Left hindlimb (tissue), 1 donor: ENCODE data around the gene IL3.
A peak's percentile ranks its signal among the peaks of the same experiment; 100 is the strongest.
"Not testable (repeated sequence)": the region's sequence is repeated elsewhere in the genome, so short reads cannot be mapped to it uniquely, and the experiment has no call there.

Experiments used
- DNase-seq: peaks from one replicate; pipeline ENCODE4 v3.0.0-alpha.2; 2018

Gene IL3

GRCh38 chr5:132095424-132095972 lies 35.0 kb downstream of the IL3 start:
- no peak for DNase-seq

GRCh38 chr5:132096904-132097303 lies 36.4 kb downstream of the IL3 start:
- no peak for DNase-seq

DNA sequence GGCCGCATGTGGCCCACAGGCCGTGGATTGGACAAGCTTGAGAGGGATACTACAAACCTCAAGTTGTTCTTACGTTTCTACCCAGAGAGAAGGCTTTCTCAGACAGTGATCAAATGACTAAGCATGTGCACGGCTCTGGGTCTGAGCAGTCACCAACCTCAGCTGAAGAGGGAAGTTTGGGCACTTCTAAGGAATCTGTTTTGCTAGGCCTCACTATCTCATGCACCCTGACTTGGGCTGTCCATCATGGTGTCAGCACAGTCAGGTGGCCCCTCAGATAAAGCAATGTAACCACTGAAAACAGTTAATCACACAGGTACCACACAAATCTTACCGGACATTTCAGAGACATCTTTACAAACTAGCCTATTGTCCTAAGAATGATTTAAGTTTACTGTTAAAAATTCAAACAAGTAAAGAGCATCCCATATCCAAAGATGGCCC lies 37.7 kb downstream of the IL3 start:
- no peak for DNase-seq

GRCh38 chr5:132098621-132099020 lies 38.2 kb downstream of the IL3 start:
- DNase-seq, result no peak

DNA sequence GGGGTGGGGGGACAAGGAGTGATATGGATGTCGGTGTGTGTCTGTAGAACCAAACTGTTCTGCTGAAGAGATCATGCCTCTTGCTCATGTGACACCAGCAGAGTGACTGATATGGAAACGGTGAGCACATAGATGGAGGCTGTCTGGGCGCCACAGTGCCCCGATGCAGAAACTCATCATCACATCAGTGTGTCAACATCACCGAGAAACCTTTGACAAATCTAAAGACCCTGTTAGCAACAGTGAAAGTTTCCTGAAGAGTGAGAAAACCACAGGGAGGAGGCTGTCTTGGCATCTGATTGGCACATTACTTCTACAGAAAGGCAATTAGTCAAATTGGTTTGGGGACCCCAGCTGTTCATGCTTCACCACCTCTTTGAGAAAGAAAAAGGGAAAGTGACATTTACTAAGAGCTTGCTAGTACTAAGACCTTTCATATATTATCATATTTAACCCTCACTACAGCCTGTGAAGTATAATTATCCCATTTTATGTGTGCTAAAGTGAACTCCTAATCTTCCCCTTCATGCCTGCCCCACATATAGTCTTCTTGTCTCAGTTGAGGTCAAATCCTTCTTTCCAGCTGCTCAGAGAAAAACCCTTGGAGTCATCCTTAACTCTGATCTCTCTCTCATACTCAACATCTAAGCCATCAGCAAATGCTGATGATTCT lies 38.8 kb downstream of the IL3 start:
- DNase-seq, result no peak

DNA sequence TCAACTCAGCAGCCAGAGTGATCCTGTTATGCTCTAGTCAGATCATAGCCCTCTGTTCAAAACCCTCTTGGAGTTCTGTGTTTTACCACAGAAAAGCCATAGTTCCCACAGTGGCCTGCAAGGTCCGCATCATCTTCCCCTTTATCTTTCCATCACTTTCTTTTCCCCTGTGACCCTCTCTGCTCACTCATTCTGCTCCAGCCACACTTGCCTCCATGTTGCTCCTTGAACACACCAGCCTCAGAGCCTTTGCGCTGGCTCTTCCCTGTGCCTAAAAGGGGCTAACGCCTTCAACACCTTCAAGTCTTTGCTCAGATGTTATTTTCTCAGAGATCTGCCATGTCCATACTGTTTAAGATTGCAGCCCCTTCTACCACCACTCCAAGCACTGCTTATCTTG lies 39.5 kb downstream of the IL3 start:
- no peak for DNase-seq

- no peak for DNase-seq
Observed at GRCh38 chr5:132100672-132101261, 40.3 kb downstream of the IL3 start.

DNA sequence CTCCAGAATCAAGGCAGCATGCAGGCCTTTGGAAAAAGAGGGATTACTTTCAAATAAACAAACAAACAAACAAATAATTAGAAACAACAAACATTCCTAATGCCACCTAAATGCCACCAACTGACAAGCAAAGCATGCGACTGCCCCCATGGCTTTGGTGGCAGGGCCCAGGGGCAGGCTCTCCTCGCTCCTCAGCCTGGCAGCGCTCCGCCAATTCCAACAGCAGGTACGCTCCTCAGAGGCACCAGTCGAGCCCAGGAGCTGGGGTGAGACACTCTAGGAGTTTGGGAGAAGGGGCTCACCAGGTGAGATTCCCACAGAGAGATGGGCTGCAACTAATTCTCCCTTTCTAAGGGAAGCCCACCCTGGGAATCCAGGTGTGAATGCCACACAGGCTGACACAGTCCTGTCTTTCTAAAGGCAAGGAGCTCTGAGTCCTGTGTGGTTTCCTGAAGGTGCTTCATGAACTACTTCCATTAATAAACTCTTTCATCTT lies 41.0 kb downstream of the IL3 start:
- DNase-seq, result no peak

DNA sequence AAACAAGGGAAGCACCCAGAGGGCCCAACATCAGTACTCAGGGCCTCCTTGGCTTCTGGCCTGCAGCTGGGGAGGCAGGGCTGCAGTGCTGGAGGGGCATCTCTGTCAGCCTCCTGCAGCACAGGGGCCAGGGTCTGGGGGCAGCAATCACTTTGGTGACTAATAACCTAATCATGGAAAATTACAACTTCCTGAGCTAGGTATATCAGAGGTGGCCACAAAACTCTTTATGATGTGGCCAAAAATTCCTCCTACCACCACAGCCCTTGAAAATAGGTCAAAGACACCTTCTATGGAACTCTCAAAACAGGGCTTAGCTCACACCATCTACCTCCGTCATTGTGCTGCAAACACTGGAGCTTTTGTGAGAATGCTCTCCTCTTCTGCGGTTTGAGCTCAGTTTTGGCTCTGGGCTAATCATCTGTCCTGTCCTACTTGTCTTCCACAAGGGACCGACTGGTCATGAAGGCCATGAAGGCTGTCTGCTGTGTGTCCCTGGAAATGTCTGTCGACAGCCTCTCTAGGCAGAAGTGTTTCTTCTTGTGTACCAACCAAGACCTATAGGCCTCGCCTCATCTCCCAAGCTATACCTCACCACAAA lies 41.7 kb downstream of the IL3 start:
- DNase-seq, result no peak

DNA sequence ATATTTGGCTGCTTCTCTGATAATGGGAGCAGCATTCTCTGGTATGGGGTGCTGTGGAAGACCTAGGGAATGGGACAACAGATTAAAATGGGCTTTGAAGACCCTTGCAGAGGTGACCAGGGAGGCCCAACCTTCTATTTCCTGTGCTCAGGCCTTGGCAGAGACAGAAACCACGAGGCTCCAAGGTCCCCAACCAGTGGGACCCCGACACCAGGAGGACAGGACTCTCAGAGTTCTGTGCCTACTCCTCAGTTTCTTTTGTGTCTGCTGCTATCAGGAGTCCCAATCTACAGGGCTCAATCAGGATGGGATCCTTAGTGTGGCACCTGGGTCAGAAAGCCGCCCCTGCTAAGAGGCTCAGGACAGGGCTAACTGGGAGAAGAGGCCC lies 42.5 kb downstream of the IL3 start:
- DNase-seq, result no peak

- peak; percentile 61 for DNase-seq
Observed at GRCh38 chr5:132103332-132103951, 43.0 kb downstream of the IL3 start.

- DNase-seq, result no peak
Observed at GRCh38 chr5:132103969-132104391, 43.5 kb downstream of the IL3 start.

DNA sequence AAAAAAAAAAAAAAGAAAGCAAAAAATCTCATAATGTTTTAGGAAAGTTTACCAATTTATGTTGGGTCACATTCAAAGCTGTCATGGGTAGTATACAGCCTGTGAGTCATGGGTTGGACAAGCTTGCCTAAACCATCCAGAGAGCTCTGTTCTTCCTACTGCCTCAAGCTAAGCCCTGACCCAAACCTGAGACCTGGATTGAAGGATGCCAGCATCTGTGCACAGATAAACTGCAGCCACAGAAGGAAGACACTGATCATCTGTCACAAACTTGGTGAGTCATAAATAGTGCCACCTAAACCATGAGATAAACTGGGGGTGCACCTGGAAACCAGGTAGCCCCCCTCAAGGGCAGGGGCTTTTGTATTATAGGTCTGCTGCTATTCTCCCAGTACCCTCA lies 44.1 kb downstream of the IL3 start:
- DNase-seq, result no peak

- no peak for DNase-seq
Observed at GRCh38 chr5:132105688-132106087, 45.2 kb downstream of the IL3 start.

DNA sequence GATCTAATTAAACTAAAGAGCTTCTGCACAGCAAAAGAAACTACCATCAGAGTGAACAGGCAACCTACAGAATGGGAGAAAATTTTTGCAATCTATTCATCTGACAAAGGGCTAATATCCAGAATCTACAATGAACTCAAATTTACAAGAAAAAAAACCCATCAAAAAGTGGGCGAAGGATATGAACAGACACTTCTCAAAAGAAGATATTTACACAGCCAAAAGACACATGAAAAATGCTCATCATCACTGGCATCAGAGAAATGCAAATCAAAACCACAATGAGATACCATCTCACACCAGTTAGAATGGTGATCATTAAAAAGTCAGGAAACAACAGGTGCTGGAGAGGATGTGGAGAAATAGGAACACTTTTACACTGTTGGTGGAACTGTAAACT lies 48.0 kb downstream of the IL3 start:
- not testable (repeated sequence) for DNase-seq

GRCh38 chr5:132108957-132109356 lies 48.5 kb downstream of the IL3 start:
- DNase-seq, result not testable (repeated sequence)

DNA sequence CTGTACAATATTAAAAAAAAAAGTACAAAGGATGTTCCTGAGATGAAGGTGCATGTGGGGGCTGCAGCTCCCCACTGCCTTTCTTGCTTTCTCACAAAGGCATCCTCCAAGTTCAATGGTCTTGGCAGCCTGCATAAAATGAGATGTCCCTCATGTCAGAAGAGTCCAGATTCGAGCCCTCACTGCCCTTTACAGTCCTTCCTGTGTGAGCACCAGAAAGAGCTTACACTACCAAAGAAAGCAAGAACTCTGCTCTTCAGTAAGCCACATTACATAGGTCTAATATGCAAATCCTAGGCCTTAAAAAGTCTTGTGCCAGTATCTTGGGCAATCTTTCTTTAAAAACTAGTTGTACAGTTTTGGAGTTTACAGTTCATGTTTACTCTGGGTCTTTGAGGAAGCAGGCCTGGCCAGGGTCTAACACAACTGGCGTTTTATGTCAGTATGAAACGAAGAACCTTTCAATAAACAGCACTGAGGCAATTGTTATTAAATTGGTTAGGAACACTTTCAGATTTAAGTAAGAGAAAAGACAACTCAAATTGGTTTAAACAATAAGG lies 49.1 kb downstream of the IL3 start:
- DNase-seq, result no peak

DNA sequence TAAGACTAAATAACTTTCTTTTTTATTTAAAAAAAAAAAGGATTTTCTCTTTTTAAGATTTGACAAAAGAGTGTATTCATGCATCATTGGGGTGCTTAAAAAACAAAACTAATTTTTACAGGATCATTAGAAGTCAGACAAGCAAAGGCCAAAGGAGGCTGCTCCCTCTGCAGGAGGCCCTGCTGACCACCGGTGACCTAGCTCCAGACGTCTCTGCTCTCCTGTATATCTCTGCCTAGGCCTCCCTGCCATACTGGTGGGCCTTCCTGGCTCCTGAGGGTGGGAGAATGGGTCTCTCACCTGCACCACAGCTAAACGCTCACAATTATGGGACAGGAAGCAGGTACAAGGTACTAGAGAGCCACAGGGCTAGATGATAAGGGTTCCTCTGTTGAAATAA lies 49.7 kb downstream of the IL3 start:
- no peak for DNase-seq

DNA sequence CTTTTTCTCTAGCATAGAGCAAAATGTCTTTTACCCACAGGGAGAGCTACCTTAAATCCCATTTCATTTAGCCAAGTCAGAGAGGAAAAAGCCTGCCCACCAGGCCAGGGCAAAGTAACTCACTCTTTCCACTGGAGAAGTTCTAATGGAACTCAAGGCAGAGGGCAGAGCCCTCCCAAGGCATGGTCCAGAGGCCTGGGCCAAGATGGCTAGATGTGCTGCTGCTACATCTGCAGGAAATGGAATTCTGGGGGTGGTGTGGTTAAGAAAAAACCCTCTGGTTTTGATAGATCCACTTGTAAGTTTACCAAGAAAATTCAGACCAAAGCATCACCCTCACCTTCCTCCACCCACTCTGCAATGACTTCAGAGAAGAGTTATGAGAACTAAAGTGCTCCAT lies 50.5 kb downstream of the IL3 start:
- no peak for DNase-seq

DNA sequence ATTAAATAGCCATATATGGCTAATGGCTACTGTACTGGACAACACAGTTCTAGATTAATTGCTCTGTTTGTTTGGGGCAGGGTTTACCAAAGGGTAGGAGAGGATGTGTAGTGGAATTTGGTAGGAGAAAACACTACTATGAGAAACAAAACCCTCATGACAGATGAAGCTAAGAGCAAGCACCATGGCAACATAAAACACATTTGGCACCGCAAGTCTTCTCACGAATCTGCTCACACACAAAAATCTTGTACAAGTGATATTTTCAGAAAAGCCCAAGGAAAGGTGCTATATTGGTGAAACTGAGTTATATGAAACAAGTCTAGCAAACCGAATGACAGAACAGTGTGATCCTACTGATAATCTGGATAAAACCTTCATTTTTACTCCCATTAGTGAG lies 51.7 kb downstream of the IL3 start:
- no peak for DNase-seq
